Smooth muscle cell of bladder (primary cell): ENCODE results near the gene HOXA10. TPM values are rescaled to one million over a fixed set of nuclear protein-coding genes. Genes with fewer than 3 reads are reported as not detected.

Source experiments
- total RNA-seq: library from RNA; depleted of rRNA; stranded (reverse); fragments of >200 nt; gene quantifications from 2 replicates; pipeline ENCODE4 v1.2.3, GENCODE V29; 2014

Gene HOXA10
- total RNA-seq: 6.5 and 11.8 TPM in 2 replicates

GRCh38 chr7:27173956-27174873 lies at the start of gene HOXA10:
Gene HOXA10, minus strand, starts transcription at chr7:27174320. Its CDS starts 14 bp downstream, at chr7:27174306.

GRCh38 chr7:27199849-27200760 lies 26.0 kb upstream of the HOXA10 start, which contains the start of gene HOXA13:
Gene HOXA13, minus strand, starts transcription at chr7:27200091. Its CDS starts 14 bp downstream, at chr7:27200077.

GRCh38 chr7:27185013-27185853 lies 11.1 kb upstream of the HOXA10 start, which contains the start of gene HOXA11:
Gene HOXA11, minus strand, starts transcription at chr7:27185232. Its CDS starts 88 bp downstream, at chr7:27185144.

GRCh38 chr7:27165089-27165995 lies 8.8 kb downstream of the HOXA10 start, which contains the start of gene HOXA9:
Gene HOXA9, minus strand, starts transcription at chr7:27165537. Its CDS starts 80 bp downstream, at chr7:27165457.

GRCh38 chr7:27156508-27156898 lies 17.6 kb downstream of the HOXA10 start, which contains the start of gene HOXA7:
Gene HOXA7, minus strand, starts transcription at chr7:27156675. Its CDS starts 130 bp downstream, at chr7:27156545.

GRCh38 chr7:27151931-27152815 lies 21.9 kb downstream of the HOXA10 start, which contains the start of gene HOXA3:
Gene HOXA3, minus strand, starts transcription at chr7:27152583. Its CDS starts 41,943 bp downstream, at chr7:27110640.

GRCh38 chr7:27147199-27148030 lies 26.7 kb downstream of the HOXA10 start, which contains the start of gene HOXA6:
Gene HOXA6, minus strand, starts transcription at chr7:27147774. Its CDS starts 25 bp downstream, at chr7:27147749.

GRCh38 chr7:27143023-27143949 lies 30.8 kb downstream of the HOXA10 start, which contains the start of gene HOXA5:
Gene HOXA5, minus strand, starts transcription at chr7:27143681. Its CDS starts 74 bp downstream, at chr7:27143607.

GRCh38 chr7:27130540-27131389 lies 43.4 kb downstream of the HOXA10 start, which contains the start of gene HOXA4:
Gene HOXA4, minus strand, starts transcription at chr7:27130757. Its CDS starts 24 bp downstream, at chr7:27130733.

Other genes with a start within 250 kb of the HOXA10 start
- gene HOXA1, start 78.3 kb downstream of the HOXA10 start, total RNA-seq: 0.28 and 1.00 TPM in 2 replicates
- gene HOXA2, start 71.6 kb downstream of the HOXA10 start, total RNA-seq: 0.18 and 0.28 TPM in 2 replicates
- 0.14 and 0.28 TPM in 2 replicates for gene HOXA4, start 43.6 kb downstream of the HOXA10 start, total RNA-seq
- 1.4 and 1.6 TPM in 2 replicates for gene HOXA5, start 30.6 kb downstream of the HOXA10 start, total RNA-seq
- 3.4 and 4.4 TPM in 2 replicates for gene HOXA6, start 26.5 kb downstream of the HOXA10 start, total RNA-seq
- gene HOXA3, start 21.7 kb downstream of the HOXA10 start, total RNA-seq: 1.8 and 3.2 TPM in 2 replicates
- gene HOXA7, start 17.6 kb downstream of the HOXA10 start, total RNA-seq: 1.00 and 1.6 TPM in 2 replicates
- gene HOXA9, start 8.8 kb downstream of the HOXA10 start, total RNA-seq: 5.8 and 7.9 TPM in 2 replicates
- 8.5 and 9.6 TPM in 2 replicates for gene HOXA11, start 10.9 kb upstream of the HOXA10 start, total RNA-seq
- gene HOXA13, start 25.8 kb upstream of the HOXA10 start, total RNA-seq: 5.7 and 7.9 TPM in 2 replicates
- gene EVX1, start 68.5 kb upstream of the HOXA10 start, total RNA-seq: under 0.01 TPM in 1 of 2 replicates, not detected in the other